ENCODE data around the gene SEMA3C.

Gene SEMA3C

DNA sequence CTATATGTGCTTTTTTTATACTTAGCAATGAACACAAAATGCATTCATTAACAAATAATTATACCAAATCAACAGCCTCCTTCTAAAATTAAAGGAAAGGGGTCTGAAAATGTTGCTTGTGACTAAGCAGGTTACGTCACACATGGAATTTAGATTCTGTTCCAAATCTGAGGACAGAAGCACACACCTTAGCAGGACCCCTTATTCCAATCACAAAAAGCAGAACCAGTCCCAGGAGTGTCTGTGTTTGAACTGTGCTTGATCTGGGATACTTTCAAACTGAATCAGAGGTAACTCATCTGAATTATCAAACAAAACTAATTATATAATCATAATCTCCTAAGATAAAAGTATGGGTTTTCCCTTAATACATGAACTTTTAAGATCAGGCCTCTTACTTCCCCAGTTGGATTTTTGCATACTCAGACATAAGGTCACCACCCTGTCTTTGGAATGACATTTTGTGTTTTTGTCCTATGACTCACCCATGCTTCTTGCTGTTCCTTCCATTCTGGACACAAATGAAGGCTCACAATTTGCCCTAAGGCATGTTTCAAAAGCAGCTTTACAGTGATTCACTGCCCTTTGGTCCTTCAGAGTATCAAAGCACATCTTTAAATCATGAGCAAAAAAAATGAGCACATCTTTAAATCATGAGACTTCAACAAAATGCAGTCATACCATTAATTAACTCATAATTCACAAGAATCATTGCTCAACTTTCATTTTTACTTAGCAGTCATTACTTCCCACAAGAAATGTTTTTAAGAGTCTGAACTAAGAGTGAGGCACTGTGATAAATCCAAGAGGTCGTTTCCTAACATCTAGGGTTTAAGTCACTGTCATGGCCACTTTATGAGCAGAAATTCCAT, 35.5 kb downstream of the SEMA3C start (continued):
- TF ChIP-seq, protein P1, sequence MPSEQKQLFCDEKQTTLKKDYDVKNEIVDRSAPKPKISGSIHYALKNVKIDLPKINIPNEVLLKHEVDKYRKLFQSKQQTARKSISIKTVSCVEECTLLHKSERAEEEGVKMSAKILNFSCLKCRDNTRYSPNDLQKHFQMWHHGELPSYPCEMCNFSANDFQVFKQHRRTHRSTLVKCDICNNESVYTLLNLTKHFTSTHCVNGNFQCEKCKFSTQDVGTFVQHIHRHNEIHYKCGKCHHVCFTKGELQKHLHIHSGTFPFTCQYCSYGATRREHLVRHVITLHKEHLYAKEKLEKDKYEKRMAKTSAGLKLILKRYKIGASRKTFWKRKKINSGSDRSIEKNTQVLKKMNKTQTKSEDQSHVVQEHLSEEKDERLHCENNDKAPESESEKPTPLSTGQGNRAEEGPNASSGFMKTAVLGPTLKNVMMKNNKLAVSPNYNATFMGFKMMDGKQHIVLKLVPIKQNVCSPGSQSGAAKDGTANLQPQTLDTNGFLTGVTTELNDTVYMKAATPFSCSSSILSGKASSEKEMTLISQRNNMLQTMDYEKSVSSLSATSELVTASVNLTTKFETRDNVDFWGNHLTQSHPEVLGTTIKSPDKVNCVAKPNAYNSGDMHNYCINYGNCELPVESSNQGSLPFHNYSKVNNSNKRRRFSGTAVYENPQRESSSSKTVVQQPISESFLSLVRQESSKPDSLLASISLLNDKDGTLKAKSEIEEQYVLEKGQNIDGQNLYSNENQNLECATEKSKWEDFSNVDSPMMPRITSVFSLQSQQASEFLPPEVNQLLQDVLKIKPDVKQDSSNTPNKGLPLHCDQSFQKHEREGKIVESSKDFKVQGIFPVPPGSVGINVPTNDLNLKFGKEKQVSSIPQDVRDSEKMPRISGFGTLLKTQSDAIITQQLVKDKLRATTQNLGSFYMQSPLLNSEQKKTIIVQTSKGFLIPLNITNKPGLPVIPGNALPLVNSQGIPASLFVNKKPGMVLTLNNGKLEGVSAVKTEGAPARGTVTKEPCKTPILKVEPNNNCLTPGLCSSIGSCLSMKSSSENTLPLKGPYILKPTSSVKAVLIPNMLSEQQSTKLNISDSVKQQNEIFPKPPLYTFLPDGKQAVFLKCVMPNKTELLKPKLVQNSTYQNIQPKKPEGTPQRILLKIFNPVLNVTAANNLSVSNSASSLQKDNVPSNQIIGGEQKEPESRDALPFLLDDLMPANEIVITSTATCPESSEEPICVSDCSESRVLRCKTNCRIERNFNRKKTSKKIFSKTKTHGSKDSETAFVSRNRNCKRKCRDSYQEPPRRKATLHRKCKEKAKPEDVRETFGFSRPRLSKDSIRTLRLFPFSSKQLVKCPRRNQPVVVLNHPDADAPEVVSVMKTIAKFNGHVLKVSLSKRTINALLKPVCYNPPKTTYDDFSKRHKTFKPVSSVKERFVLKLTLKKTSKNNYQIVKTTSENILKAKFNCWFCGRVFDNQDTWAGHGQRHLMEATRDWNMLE (tag by site-specific recombination; conservative IDR thresholded peaks at IDR 0.05; ENCODE audit: low read depth), result 0 out of 2 replicates have a peak, but pooled peaks have one; percentile 35
- no peak for TF ChIP-seq SALL2 (tag by site-specific recombination; IDR thresholded peaks at IDR 0.05; ENCODE audit: borderline replicate concordance)
- TF ChIP-seq, protein P2, sequence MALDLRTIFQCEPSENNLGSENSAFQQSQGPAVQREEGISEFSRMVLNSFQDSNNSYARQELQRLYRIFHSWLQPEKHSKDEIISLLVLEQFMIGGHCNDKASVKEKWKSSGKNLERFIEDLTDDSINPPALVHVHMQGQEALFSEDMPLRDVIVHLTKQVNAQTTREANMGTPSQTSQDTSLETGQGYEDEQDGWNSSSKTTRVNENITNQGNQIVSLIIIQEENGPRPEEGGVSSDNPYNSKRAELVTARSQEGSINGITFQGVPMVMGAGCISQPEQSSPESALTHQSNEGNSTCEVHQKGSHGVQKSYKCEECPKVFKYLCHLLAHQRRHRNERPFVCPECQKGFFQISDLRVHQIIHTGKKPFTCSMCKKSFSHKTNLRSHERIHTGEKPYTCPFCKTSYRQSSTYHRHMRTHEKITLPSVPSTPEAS (tag by site-specific recombination; IDR thresholded peaks at IDR 0.05), result no peak; the same call in none of the 2 replicates
- TF ChIP-seq ZNF404 (tag by site-specific recombination; IDR thresholded peaks at IDR 0.05), result no peak
- TF ChIP-seq ZFP69B (tag by site-specific recombination; IDR thresholded peaks at IDR 0.05), result peak; percentile 68
- TF ChIP-seq ZNF239 (tag by site-specific recombination; IDR thresholded peaks at IDR 0.05), result no peak
- no peak for TF ChIP-seq ZNF214 (tag by site-specific recombination; IDR thresholded peaks at IDR 0.05; ENCODE audit: borderline replicate concordance)
- peak; percentile 97 for TF ChIP-seq GFI1B (tag by site-specific recombination; IDR thresholded peaks at IDR 0.05)
- TF ChIP-seq, protein P3, sequence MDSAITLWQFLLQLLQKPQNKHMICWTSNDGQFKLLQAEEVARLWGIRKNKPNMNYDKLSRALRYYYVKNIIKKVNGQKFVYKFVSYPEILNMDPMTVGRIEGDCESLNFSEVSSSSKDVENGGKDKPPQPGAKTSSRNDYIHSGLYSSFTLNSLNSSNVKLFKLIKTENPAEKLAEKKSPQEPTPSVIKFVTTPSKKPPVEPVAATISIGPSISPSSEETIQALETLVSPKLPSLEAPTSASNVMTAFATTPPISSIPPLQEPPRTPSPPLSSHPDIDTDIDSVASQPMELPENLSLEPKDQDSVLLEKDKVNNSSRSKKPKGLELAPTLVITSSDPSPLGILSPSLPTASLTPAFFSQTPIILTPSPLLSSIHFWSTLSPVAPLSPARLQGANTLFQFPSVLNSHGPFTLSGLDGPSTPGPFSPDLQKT (IDR thresholded peaks at IDR 0.05; ENCODE audit: borderline replicate concordance, low read depth, low read length), result no peak
- TF ChIP-seq, protein P4, sequence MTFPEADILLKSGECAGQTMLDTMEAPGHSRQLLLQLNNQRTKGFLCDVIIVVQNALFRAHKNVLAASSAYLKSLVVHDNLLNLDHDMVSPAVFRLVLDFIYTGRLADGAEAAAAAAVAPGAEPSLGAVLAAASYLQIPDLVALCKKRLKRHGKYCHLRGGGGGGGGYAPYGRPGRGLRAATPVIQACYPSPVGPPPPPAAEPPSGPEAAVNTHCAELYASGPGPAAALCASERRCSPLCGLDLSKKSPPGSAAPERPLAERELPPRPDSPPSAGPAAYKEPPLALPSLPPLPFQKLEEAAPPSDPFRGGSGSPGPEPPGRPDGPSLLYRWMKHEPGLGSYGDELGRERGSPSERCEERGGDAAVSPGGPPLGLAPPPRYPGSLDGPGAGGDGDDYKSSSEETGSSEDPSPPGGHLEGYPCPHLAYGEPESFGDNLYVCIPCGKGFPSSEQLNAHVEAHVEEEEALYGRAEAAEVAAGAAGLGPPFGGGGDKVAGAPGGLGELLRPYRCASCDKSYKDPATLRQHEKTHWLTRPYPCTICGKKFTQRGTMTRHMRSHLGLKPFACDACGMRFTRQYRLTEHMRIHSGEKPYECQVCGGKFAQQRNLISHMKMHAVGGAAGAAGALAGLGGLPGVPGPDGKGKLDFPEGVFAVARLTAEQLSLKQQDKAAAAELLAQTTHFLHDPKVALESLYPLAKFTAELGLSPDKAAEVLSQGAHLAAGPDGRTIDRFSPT (tag by site-specific recombination; IDR thresholded peaks at IDR 0.05), result peak; percentile 96
- no peak for TF ChIP-seq ZNF138 (tag by site-specific recombination; IDR thresholded peaks at IDR 0.05; ENCODE audit: borderline replicate concordance)
- TF ChIP-seq ZSCAN23 (tag by site-specific recombination; IDR thresholded peaks at IDR 0.05), result peak; percentile 87
- no peak for TF ChIP-seq ZNF785 (tag by site-specific recombination; IDR thresholded peaks at IDR 0.05)
- TF ChIP-seq, protein P5, sequence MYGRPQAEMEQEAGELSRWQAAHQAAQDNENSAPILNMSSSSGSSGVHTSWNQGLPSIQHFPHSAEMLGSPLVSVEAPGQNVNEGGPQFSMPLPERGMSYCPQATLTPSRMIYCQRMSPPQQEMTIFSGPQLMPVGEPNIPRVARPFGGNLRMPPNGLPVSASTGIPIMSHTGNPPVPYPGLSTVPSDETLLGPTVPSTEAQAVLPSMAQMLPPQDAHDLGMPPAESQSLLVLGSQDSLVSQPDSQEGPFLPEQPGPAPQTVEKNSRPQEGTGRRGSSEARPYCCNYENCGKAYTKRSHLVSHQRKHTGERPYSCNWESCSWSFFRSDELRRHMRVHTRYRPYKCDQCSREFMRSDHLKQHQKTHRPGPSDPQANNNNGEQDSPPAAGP (tag by site-specific recombination; IDR thresholded peaks at IDR 0.05), result 0 out of 2 replicates have a peak, but pooled peaks have one; percentile 40
- TF ChIP-seq, protein P6, sequence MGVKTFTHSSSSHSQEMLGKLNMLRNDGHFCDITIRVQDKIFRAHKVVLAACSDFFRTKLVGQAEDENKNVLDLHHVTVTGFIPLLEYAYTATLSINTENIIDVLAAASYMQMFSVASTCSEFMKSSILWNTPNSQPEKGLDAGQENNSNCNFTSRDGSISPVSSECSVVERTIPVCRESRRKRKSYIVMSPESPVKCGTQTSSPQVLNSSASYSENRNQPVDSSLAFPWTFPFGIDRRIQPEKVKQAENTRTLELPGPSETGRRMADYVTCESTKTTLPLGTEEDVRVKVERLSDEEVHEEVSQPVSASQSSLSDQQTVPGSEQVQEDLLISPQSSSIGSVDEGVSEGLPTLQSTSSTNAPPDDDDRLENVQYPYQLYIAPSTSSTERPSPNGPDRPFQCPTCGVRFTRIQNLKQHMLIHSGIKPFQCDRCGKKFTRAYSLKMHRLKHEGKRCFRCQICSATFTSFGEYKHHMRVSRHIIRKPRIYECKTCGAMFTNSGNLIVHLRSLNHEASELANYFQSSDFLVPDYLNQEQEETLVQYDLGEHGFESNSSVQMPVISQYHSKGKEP (tag by site-specific recombination; IDR thresholded peaks at IDR 0.05), result peak; percentile 28; the same call in 1 of the 2 replicates
- TF ChIP-seq, protein P7, sequence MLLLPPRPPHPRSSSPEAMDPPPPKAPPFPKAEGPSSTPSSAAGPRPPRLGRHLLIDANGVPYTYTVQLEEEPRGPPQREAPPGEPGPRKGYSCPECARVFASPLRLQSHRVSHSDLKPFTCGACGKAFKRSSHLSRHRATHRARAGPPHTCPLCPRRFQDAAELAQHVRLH (tag by site-specific recombination; IDR thresholded peaks at IDR 0.05), result no peak
- TF ChIP-seq ZNF16 (tag by site-specific recombination; IDR thresholded peaks at IDR 0.05; ENCODE audit: low read depth), result no peak
- TF ChIP-seq ZNF266 (tag by site-specific recombination; IDR thresholded peaks at IDR 0.05; ENCODE audit: low read depth), result no peak
- no peak for TF ChIP-seq ZNF169 (tag by site-specific recombination; IDR thresholded peaks at IDR 0.05)
- TF ChIP-seq ZFHX2 (tag by site-specific recombination; conservative IDR thresholded peaks at IDR 0.05), result no peak
- TF ChIP-seq GLIS1 (tag by site-specific recombination; IDR thresholded peaks at IDR 0.05), result no peak
- no peak for TF ChIP-seq ZNF248 (tag by site-specific recombination; IDR thresholded peaks at IDR 0.05)
- TF ChIP-seq ZNF391 (tag by site-specific recombination; IDR thresholded peaks at IDR 0.05; ENCODE audit: borderline replicate concordance, low read depth), result peak; percentile 81; the same call in 1 of the 2 replicates
- TF ChIP-seq ZNF624 (tag by site-specific recombination; IDR thresholded peaks at IDR 0.05), result no peak
- peak; percentile 46; the same call in 1 of the 2 replicates for TF ChIP-seq ZNF76 (tag by site-specific recombination; IDR thresholded peaks at IDR 0.05; ENCODE audit: borderline replicate concordance, low read depth)
